SK-N-SH (cell line): Measurements from ENCODE around the gene DOK1. TPM values are rescaled to one million over a fixed set of nuclear protein-coding genes. Genes with fewer than 3 reads are reported as not detected.

ENCODE experiments used
- CTCF ChIA-PET: fragments of 300-600, 350-600 bp; formaldehyde crosslinking; extraction: SDS; loops from one replicate; lab custom pipeline; 2021; lab: Yijun Ruan, JAX
- POLR2A ChIA-PET: fragments of 350-600 bp; sonication (Branson Sonifier 250); formaldehyde crosslinking; extraction: SDS; loops from one replicate; lab custom pipeline; 2020; ENCODE audit warnings: antibody characterized with exemption, inconsistent platforms; lab: Yijun Ruan, JAX
- DNase-seq: peaks from one replicate; pipeline ENCODE4 v3.0.0; 2012
- H2AFZ ChIP-seq: fragments of 200-600 bp; sonication (generic); 2 replicates; pipeline ENCODE4 v1.8.1; 2016; ENCODE audit warnings: antibody characterized with exemption, mild to moderate bottlenecking, low read depth
- H3F3A ChIP-seq: fragments of 200-600 bp; sonication (generic); replicated peaks from 2 replicates; pipeline ENCODE3; 2016; ENCODE audit warnings: antibody characterized with exemption, mild to moderate bottlenecking; ENCODE audit not compliant: insufficient read depth
- H3K27ac ChIP-seq, 2 experiments: fragments of 200-500 bp in 1 of 2; fragments of 200-600 bp in 1 of 2; sonication (Bioruptor generic) in 1 of 2; sonication (generic), shearing (Covaris generic) in 1 of 2; 2 replicates each; pipeline versions ENCODE4 v1.5.1 to v1.6.1; 2014 to 2016; ENCODE audit warnings: low read depth in 2 of 2, inconsistent platforms in 1 of 2, low read length in 1 of 2, mild to moderate bottlenecking in 1 of 2, mixed read lengths in 1 of 2
- H3K27me3 ChIP-seq: fragments of 200-600 bp; sonication (generic), shearing (Covaris generic); 2 replicates; pipeline ENCODE4 v1.6.1; 2016; ENCODE audit warnings: mixed run types; ENCODE audit not compliant: insufficient read depth
- H3K36me3 ChIP-seq, 2 experiments: fragments of 200-500 bp in 1 of 2; fragments of 200-600 bp in 1 of 2; sonication (Bioruptor generic) in 1 of 2; sonication (generic) in 1 of 2; replicated peaks in 1 of 2; 2 replicates each; pipeline versions ENCODE3 to v1.5.1; 2014 to 2016; ENCODE audit warnings: low read length in 1 of 2, mild to moderate bottlenecking in 1 of 2; ENCODE audit not compliant: insufficient read depth in 2 of 2, control insufficient read depth in 1 of 2
- H3K4me1 ChIP-seq, 2 experiments: fragments of 200-500 bp in 1 of 2; fragments of 200-600 bp in 1 of 2; sonication (Bioruptor generic) in 1 of 2; sonication (generic), shearing (Covaris generic) in 1 of 2; 2 replicates each; pipeline versions ENCODE4 v1.5.1 to v1.6.1; 2014 to 2016; ENCODE audit warnings: low read depth in 1 of 2, low read length in 1 of 2, mixed run types in 1 of 2; ENCODE audit not compliant: insufficient read depth in 2 of 2, control insufficient read depth in 1 of 2
- H3K4me2 ChIP-seq: fragments of 200-600 bp; sonication (generic), shearing (Covaris generic); 2 replicates; pipeline ENCODE4 v1.6.1; 2017; ENCODE audit warnings: mixed run types
- H3K4me3 ChIP-seq, 2 experiments: fragments of 200-500 bp in 1 of 2; fragments of 200-600 bp in 1 of 2; sonication (Bioruptor generic) in 1 of 2; sonication (generic), shearing (Covaris generic) in 1 of 2; 2 replicates each; pipeline versions ENCODE4 v1.5.1 to v1.8.1; 2014 to 2016; ENCODE audit warnings: low read depth in 2 of 2, inconsistent platforms in 1 of 2, low read length in 1 of 2, mild to moderate bottlenecking in 1 of 2, mixed read lengths in 1 of 2, moderate library complexity in 1 of 2
- H3K79me2 ChIP-seq: fragments of 200-600 bp; sonication (generic); 2 replicates; pipeline ENCODE4 v1.8.1; 2017; ENCODE audit warnings: mild to moderate bottlenecking; ENCODE audit not compliant: insufficient read depth
- H3K9ac ChIP-seq: fragments of 200-600 bp; sonication (generic); 2 replicates; pipeline ENCODE4 v1.6.1; 2017; ENCODE audit warnings: mixed run types
- H3K9me2 ChIP-seq: fragments of 200-600 bp; sonication (generic); 2 replicates; pipeline ENCODE4 v1.6.1; 2017; ENCODE audit warnings: mixed run types
- H3K9me3 ChIP-seq: fragments of 200-600 bp; sonication (generic); 2 replicates; pipeline ENCODE4 v1.6.1; 2017; ENCODE audit warnings: mixed run types, mild to moderate bottlenecking, moderate library complexity
- H4K20me1 ChIP-seq: fragments of 200-600 bp; sonication (generic); 2 replicates; pipeline ENCODE4 v1.6.1; 2017; ENCODE audit warnings: mild to moderate bottlenecking, mixed run types; ENCODE audit not compliant: insufficient read depth
- FOXJ3 ChIP-seq: sonication (generic); formaldehyde crosslinking; IDR thresholded peaks from 2 replicates; pipeline ENCODE4 v1.5.1; 2020; ENCODE audit warnings: mild to moderate bottlenecking, missing genetic modification reagents
- GATA2 ChIP-seq: sonication (generic); formaldehyde crosslinking; IDR thresholded peaks from 2 replicates; pipeline ENCODE4 v1.5.0; 2020; ENCODE audit warnings: mild to moderate bottlenecking, missing genetic modification reagents
- SMC3 ChIP-seq: IDR thresholded peaks from 2 replicates; pipeline ENCODE4 v1.6.1; 2012; ENCODE audit warnings: low read depth, low read length, improper control_type of control experiment
- TEAD4 ChIP-seq: IDR thresholded peaks from 2 replicates; pipeline ENCODE4 v1.4.0; 2012; ENCODE audit warnings: mild to moderate bottlenecking, borderline replicate concordance; ENCODE audit not compliant: insufficient read depth
- WGBS: methylation state at CpG from one replicate; pipeline ENCODE4 v1.1.6; 2017; ENCODE audit warnings: low lambda C conversion rate; 5-methylcytosine and 5-hydroxymethylcytosine counted together
- polyA plus RNA-seq, 3 experiments: library from polyadenylated mRNA; depleted of rRNA; stranded (reverse); fragments of >200 nt; gene quantifications; 2 replicates each; pipeline ENCODE4 v1.2.3, GENCODE V29; 2012
- TF ChIP-seq, protein P1 (sequence below): IDR thresholded peaks from 2 replicates; pipeline ENCODE4 v1.6.1; 2012; ENCODE audit warnings: mild to moderate bottlenecking, low read depth, low read length, moderate library complexity
- TF ChIP-seq, protein P2 (sequence below): IDR thresholded peaks from 2 replicates; pipeline ENCODE4 v1.4.0; 2012; ENCODE audit warnings: low read depth

DOK1 gene
- polyA plus RNA-seq, 1 of the 3 experiments (the other 2 are of a cell fraction): 25.3 TPM

DNA sequence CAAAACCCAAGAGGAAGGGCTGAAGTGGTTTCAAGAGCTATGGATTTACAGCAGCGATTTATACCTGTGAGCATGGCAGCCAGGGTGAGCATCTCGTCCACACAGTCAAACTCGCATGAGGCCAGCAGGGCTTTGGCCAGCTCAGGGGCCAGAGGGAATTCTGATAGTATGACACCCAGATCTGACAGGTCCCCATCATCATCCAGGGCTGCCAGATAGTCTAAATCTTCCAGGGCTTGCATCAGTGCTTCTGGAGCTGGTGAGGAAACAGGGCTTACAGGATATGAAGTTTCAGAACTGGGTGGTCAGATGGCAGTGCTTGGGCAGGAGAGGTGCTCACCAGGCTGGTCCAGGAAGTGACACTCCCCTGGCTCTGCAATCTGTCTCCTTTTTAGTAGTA, 32.0 kb upstream of the DOK1 start:
- WGBS: 65% methylated on average over 2 of the region's 3 CpGs
- H3K4me2 ChIP-seq: no peak overlapping the region
- H3K9me3 ChIP-seq: no peaks in the 10 kb centered on the region
- no peak overlapping the region for H3K9ac ChIP-seq
- H3K27ac ChIP-seq: no peak overlapping the region
- H3K27me3 ChIP-seq: no peaks in the 10 kb centered on the region
- POLR2A ChIA-PET: interaction anchor here (0.6 to 2.2 kb wide), 5 partner anchors 8 to 16 kb away, joined by 3 to 5 read pairs (median 5); partner anchors contain the start of gene TLX2
- peaks cover 3% of the 10 kb centered on the region for H3F3A ChIP-seq
- no peak for TF ChIP-seq SMC3
- no peak for TF ChIP-seq FOXJ3
- TF ChIP-seq, protein P1, sequence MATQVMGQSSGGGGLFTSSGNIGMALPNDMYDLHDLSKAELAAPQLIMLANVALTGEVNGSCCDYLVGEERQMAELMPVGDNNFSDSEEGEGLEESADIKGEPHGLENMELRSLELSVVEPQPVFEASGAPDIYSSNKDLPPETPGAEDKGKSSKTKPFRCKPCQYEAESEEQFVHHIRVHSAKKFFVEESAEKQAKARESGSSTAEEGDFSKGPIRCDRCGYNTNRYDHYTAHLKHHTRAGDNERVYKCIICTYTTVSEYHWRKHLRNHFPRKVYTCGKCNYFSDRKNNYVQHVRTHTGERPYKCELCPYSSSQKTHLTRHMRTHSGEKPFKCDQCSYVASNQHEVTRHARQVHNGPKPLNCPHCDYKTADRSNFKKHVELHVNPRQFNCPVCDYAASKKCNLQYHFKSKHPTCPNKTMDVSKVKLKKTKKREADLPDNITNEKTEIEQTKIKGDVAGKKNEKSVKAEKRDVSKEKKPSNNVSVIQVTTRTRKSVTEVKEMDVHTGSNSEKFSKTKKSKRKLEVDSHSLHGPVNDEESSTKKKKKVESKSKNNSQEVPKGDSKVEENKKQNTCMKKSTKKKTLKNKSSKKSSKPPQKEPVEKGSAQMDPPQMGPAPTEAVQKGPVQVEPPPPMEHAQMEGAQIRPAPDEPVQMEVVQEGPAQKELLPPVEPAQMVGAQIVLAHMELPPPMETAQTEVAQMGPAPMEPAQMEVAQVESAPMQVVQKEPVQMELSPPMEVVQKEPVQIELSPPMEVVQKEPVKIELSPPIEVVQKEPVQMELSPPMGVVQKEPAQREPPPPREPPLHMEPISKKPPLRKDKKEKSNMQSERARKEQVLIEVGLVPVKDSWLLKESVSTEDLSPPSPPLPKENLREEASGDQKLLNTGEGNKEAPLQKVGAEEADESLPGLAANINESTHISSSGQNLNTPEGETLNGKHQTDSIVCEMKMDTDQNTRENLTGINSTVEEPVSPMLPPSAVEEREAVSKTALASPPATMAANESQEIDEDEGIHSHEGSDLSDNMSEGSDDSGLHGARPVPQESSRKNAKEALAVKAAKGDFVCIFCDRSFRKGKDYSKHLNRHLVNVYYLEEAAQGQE: no peak
- TF ChIP-seq, all 33 proteins: peak for 0
- CTCF ChIA-PET: interaction anchor here (0.7 to 1.5 kb wide), 4 partner anchors 10 to 39 kb away, joined by 3 to 5 read pairs (median 3); no protein-coding TSS in a partner anchor
- peaks cover 15 to 19% of the 10 kb centered on the region in 2 experiments for H3K36me3 ChIP-seq
- no peaks in the 10 kb centered on the region for H3K9me2 ChIP-seq
- H3K4me1 ChIP-seq: peaks cover 0 to 2% of the 10 kb centered on the region in 2 experiments; a peak in 1 of 4 replicates
- H2AFZ ChIP-seq: no peak overlapping the region
- H3K79me2 ChIP-seq: peaks cover 3% of the 10 kb centered on the region; the same call in 1 of the 2 replicates
- no peak overlapping the region for H3K4me3 ChIP-seq
- no peaks in the 10 kb centered on the region for H4K20me1 ChIP-seq
- no peak for DNase-seq

DNA sequence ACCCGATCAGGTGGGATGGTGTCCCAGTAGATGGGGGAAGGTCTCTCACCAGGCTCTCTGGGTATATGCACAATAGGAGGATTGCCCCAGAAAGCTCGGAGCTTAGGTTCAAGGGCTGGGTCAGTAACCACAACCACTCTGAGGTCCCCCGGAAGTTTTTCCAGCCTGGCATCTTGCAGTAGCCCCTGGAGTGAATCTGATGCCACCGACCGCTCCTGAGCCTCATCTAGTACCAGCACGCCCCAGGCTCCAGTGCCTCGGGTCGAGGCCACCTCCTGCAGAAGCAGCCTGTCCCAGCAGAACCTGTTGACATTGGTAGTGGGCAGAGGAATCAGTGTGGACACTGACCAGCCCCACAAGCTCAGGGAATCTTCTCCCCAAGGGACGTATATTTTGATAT, 30.5 kb upstream of the DOK1 start:
- no peak overlapping the region for H3K4me2 ChIP-seq
- no peak overlapping the region for H3K27ac ChIP-seq
- H3K27me3 ChIP-seq: no peaks in the 10 kb centered on the region
- no peaks in the 10 kb centered on the region for H3K9me2 ChIP-seq
- H3K36me3 ChIP-seq: peaks cover 22 to 26% of the 10 kb centered on the region in 2 experiments
- CTCF ChIA-PET: interaction anchor here (1.0 to 1.4 kb wide), 2 partner anchors 8 to 42 kb away, joined by 3 to 4 read pairs; no protein-coding TSS in a partner anchor
- peaks cover 18% of the 10 kb centered on the region for H3K79me2 ChIP-seq
- H4K20me1 ChIP-seq: no peaks in the 10 kb centered on the region
- TF ChIP-seq FOXJ3 (no peak), TEAD4 (no peak), GATA2 (CRISPR knock-in tag) (no peak)
- TF ChIP-seq, protein P2, sequence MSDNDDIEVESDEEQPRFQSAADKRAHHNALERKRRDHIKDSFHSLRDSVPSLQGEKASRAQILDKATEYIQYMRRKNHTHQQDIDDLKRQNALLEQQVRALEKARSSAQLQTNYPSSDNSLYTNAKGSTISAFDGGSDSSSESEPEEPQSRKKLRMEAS: no peak
- TF ChIP-seq, all 33 proteins: peak for 0
- Histone ChIP-seq H2AFZ (no peak overlapping the region), H3K4me3 (no peak overlapping the region), H3K9me3 (no peaks in the 10 kb centered on the region), H3K9ac (no peak overlapping the region), H3F3A (peaks cover 3% of the 10 kb centered on the region), H3K4me1 (peaks cover 6 to 12% of the 10 kb centered on the region in 2 experiments; a peak in 3 of 4 replicates)
- POLR2A ChIA-PET: no interaction called here
- 65% methylated on average over 3 of the region's 9 CpGs for WGBS
- DNase-seq: no peak
